ENCODE data around the gene GSAP.

DNA sequence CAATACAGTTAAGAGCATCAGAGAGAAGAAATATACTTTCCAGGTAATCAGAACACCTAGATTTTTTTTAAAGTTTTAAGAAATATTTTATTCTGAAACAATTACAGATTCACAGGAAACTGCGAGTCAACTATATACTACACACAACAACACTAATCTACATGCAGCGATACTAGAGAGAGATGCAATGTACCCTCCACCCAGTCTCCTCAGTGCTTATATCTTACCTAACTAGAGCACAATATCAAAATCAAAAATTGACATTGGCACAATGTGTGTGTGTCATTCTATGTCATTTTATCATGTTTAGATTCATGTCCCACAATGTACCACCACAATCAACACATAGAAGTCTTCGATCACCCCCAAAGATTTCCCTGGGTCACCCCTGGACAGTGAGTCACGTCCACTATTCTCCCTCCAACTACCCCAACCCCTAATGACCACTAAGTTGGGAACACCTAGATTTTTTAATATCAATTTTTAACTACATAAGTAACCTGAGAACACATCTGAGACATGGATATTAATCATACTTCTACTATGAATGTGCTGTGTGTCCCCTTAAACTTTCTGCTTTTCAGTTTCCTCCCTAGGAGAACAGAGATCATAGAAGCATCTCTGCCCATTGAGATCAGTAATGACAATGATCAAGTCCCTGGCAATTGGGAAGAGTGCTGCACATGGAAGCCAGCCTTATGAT is 86.5 kb downstream of the GSAP start:
- TF ChIP-seq POLR2A (IDR thresholded peaks at IDR 0.05) (no peak), POLR2AphosphoS5 (IDR thresholded peaks at IDR 0.05) (no peak)
- TF ChIP-seq, protein P1, sequence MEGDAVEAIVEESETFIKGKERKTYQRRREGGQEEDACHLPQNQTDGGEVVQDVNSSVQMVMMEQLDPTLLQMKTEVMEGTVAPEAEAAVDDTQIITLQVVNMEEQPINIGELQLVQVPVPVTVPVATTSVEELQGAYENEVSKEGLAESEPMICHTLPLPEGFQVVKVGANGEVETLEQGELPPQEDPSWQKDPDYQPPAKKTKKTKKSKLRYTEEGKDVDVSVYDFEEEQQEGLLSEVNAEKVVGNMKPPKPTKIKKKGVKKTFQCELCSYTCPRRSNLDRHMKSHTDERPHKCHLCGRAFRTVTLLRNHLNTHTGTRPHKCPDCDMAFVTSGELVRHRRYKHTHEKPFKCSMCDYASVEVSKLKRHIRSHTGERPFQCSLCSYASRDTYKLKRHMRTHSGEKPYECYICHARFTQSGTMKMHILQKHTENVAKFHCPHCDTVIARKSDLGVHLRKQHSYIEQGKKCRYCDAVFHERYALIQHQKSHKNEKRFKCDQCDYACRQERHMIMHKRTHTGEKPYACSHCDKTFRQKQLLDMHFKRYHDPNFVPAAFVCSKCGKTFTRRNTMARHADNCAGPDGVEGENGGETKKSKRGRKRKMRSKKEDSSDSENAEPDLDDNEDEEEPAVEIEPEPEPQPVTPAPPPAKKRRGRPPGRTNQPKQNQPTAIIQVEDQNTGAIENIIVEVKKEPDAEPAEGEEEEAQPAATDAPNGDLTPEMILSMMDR (IDR thresholded peaks at IDR 0.05 in 8 of 11, conservative IDR thresholded peaks at IDR 0.05 in 3 of 11) = no peak
